Stimulated activated CD8-positive, alpha-beta memory T cell treated with anti-CD3 and anti-CD28 coated beads, Interleukin-2, amount 100 ng/mL, for 1 hour (primary cell): ENCODE measurements around the gene HRH2.
"Not testable (repeated sequence)": the region's sequence is repeated elsewhere in the genome, so short reads cannot be mapped to it uniquely, and the experiment has no call there.

Experiments used
- DNase-seq, 2 donors: peaks; one replicate each; pipeline ENCODE4 v3.0.0-alpha.2; 2020; ENCODE audit warnings: low read depth in 2 of 2

The HRH2 gene

DNA sequence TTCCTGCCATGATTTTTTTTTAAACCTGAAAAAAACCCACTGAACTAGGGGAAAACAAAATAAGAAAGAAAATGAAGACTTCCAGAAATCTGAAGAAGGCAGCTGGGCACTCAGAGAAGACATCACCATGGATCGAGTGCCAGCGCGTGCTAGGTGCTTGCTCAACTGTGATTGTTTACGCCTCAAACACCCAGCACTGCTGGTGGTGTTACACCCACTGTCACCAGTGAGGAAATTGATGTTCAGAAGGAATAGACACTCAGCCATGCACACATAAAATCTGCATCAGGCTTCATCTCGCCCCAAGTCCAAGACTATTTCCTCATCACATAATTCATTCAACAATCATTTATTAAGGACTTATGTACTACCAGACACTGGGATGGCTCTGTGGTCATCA is 82.1 kb downstream of the HRH2 start:
- DNase-seq = no peak

DNA sequence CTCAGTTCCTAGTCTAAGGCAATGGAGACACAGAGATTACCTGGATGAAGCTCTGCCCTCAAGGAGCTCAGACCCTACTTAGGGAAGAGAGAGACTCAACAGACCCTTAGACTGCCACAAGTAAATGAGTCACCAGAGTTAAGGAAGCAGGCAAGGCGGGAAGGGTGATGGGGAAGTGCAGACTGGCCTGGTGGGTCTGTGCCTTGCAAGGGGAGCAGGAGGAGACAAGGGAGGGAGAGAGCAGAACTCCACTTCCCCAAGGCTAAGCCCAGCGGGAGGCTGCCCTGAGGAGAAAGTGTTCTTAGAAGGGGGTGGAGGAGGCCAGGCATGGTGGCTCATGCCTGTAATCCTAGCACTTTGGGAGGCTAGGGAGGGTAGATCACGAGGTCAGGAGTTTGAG is 83.7 kb downstream of the HRH2 start:
- no peak for DNase-seq

- DNase-seq = no peak
Observed at GRCh38 chr5:175742290-175742994, 84.6 kb downstream of the HRH2 start.

DNA sequence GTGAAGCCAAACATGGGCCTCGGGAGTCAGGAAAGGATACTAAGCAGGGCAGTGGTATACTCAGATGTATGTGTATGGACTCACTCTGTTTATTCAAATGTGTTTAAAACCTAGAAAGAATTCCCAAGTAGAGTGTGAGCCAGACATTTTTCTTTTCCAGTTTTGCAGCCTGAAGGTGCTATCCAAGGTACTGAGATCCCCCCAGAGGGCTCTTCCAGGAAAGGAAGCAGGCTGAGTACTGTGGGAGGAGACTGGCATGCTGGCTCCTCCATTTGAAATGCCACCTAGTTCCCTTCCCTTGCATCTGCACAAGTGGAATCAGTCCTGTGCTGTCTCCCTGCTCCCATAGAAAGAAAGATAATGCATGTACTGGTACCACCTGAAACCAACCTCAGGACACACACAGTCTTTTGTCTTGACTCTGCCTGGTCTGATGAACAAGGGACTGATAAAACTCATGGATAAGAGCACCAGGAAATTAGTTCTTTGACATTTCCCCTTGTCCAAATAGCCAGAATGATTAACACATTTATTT is 85.9 kb downstream of the HRH2 start:
- no peak for DNase-seq

DNA sequence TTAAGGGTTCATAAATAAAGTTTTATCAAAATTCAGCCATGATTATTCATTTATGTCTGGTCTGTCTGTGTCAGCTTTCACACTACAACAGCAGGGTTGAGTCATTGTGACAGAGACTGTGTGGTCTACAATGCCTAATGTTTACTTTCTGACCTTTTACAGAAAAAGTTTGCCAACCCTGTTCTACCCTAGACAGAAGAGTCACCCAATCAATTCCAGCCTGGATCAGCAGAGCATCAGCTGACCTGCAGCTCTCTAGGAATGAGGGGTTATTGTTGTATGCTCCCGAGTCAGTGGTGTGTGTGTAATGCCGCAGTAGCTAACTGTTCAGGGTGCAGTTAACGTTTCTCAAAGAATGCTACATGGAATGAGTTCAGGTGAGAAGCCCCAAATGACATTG is 87.3 kb downstream of the HRH2 start:
- no peak for DNase-seq

GRCh38 chr5:175746851-175747250 is 89.0 kb downstream of the HRH2 start:
- no peak for DNase-seq

- DNase-seq = no peak
Observed at GRCh38 chr5:175747539-175748060, 89.7 kb downstream of the HRH2 start.

DNA sequence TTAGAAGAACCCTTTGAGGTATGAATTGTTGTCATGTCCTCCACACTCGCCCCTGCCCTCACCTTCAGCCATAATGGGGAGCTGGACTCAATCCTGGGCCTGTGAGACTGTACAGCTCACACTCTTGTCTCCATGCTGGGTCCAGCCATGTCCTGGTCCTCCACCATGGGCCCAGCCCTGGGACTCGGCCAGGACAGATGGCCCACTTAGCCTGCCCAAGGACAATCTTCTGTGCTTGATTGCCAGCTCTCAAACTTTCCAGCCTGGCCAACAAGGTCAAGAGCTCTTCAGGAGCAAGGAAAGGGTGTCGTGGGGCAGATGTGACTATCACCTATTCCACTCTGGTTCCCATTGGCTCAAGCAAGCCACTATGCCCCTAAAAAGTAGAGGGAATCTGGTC is 90.8 kb downstream of the HRH2 start:
- no peak for DNase-seq

DNA sequence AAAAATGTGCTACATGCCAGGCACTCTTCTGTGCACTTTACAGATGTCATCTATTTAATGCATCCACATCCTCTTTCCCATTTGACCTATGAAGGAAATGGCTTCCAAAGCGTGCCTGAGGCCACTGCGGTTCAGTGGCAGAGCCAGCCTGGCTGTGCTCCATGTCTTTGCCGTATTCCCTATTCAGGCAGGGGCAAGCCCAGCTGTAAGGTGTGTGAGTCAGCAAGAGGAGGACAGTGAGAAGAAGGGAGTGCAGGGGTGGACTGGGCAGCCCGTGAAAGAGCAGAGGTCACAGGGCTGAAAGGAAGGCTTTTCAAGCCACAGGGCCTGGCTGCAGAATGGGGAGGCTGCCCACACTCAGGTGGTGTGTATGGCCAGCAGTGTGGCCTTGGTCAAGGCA is 91.7 kb downstream of the HRH2 start:
- DNase-seq = no peak

DNA sequence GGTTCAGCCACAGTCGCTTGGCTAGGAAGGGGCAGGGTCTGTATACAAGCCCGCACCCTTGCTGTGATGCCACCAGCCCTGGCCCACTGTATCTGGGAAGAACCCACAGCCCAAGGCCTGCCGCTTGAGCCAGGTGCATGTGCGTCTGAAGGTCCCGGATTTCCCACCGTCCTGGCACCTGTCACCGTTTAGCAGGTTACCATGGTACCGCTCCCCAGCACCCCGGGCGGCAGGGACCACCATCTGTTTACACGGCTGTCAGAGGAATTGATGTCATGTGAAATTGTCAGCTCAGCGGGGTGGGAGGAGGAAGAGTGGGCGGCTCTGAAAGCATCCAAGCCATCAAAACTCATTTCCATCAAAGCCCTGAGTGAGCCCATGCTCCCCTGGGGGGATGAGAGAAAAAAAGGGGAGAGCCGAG is 92.7 kb downstream of the HRH2 start:
- DNase-seq = no peak

GRCh38 chr5:175751369-175751768 is 93.5 kb downstream of the HRH2 start:
- DNase-seq = no peak

DNA sequence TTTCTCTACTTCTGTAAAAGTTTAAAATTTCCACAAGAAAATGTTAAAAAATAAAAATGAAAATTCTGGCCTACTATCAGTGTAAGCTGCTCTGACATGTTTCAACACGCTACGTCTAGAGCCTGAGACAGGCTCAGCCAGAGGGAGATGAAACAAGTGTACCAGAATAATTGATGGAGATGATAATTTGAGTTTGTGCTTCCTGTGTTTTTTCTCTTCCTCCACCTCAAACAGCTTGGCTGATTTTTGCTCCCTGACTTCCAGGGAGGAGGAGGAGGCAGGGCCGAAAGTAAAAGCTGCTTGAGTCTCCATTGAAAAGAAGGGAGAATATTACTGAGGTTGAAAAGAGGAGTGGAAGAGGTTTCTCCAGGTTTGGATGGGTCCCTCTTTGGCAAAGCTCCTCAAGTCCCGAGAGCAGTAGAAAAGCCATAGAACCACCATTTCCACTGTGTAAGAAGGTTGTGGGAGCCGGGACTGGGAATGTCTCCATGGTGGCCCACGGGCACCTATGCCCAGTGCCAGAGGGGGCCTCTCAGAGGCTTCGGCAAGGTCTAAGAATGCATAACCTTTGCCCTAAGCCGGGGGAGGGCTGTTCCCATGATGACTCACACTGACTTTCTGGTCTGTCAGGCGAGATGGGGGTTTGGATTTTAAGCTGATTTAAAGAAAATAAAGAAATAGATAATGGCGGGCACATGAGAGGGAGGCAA is 95.1 kb downstream of the HRH2 start:
- no peak for DNase-seq

- no peak for DNase-seq
Observed at GRCh38 chr5:175753536-175754402, 95.9 kb downstream of the HRH2 start.

GRCh38 chr5:175759991-175760390 is 102.1 kb downstream of the HRH2 start:
- not testable (repeated sequence) for DNase-seq
